IPS-15b (cell line): ENCODE data around the gene RPLP2.

Experiments used
- H3K27me3 ChIP-seq: one replicate; pipeline ENCODE4 v1.6.1; 2013; ENCODE audit warnings: low read length; ENCODE audit not compliant: control insufficient read depth, insufficient read depth
- H3K36me3 ChIP-seq: one replicate; pipeline ENCODE4 v1.6.1; 2013; ENCODE audit warnings: low read length; ENCODE audit not compliant: control insufficient read depth, insufficient read depth
- H3K4me1 ChIP-seq: one replicate; pipeline ENCODE4 v1.6.1; 2013; ENCODE audit warnings: mild to moderate bottlenecking, low read length; ENCODE audit not compliant: control insufficient read depth, insufficient read depth
- H3K4me3 ChIP-seq: one replicate; pipeline ENCODE4 v1.5.1; 2013; ENCODE audit warnings: low read depth, low read length
- H3K9ac ChIP-seq: one replicate; pipeline ENCODE4 v1.6.1; 2013; ENCODE audit warnings: low read depth, mild to moderate bottlenecking, low read length
- H3K9me3 ChIP-seq: one replicate; pipeline ENCODE4 v1.6.1; 2013; ENCODE audit warnings: mild to moderate bottlenecking, low read length; ENCODE audit not compliant: control insufficient read depth, insufficient read depth

The RPLP2 gene

DNA sequence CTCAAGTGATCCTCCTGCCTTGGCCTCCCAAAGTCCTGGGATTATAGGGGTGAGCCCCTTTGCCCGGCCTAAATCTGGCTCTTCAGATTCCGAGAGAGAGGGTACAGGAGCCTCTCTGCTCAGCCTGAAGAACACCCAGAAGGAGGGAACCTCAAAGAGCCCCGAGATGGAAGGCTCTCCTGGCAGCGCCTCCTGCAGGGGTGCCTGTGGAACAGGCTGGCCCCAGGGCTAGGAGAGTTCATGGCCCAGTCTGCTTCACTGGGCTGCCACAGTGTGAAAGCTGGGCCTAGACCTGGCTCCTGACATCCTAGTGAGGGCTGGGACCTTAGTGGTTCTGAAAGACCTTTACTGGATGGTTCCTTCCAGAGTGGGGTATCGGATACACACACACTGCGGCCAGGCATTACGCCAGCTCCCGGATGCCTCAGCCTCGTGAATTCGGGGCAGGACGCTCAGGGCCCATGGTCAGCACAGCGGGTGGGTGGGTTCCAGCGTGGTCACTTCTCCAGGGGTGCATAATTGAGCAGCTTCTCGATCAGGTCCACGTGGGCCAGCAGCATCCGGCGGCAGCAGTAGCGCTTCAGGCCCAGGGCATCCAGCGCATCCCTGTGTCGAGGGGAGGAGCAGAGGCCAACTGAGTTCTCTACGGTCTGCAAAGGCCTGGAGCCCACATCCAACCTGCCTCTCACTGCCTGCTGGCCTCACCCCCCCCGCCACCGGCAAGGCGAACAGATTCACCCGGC lies 30.3 kb downstream of the RPLP2 start:
- Histone ChIP-seq H3K4me1 (peaks cover 11% of the 10 kb centered on the region), H3K4me3 (no peak overlapping the region)

DNA sequence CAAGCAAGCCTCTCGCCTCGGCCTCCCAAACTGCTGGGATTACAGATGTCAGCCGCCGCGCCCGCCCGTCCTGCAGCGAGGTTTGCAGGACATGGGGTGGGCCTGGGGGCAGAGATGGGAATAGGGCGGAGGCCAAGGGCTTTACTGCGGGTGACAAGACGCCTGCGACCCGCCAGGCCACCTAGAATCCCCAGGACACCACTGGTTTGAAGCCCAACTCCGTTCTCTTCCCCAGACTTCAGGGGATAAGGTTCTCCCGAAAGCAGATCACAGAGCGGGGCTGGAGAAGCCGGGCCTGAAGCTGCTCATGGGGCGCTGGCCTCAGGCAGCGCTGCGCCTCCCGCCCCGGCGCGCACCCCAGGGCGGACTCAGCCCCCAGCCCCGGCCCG lies 32.2 kb downstream of the RPLP2 start:
- Histone ChIP-seq H3K27me3 (no peaks in the 10 kb centered on the region), H3K4me1 (peaks cover 18% of the 10 kb centered on the region), H3K4me3 (peak overlapping the region; percentile 78), H3K9ac (peak overlapping the region; percentile 89), H3K36me3 (peaks cover 31% of the 10 kb centered on the region), H3K9me3 (no peaks in the 10 kb centered on the region)

More for the DNA sequence above, 30.3 kb downstream of the RPLP2 start:
- peaks cover 35% of the 10 kb centered on the region for H3K36me3 ChIP-seq
- H3K9ac ChIP-seq, result no peak overlapping the region
- H3K9me3 ChIP-seq, result no peaks in the 10 kb centered on the region
- no peaks in the 10 kb centered on the region for H3K27me3 ChIP-seq

GRCh38 chr11:842370-843002 lies 32.7 kb downstream of the RPLP2 start, which contains the start of the genes POLR2L and TSPAN4:
POLR2L (minus strand) TSS chr11:842529; CDS start chr11:842508, 21 bp downstream.
TSPAN4 (plus strand) TSS chr11:842852; CDS start chr11:850305, 7,453 bp downstream.
- Histone ChIP-seq H3K9me3 (no peaks in the 10 kb centered on the region), H3K36me3 (peaks cover 27% of the 10 kb centered on the region), H3K27me3 (no peaks in the 10 kb centered on the region), H3K4me1 (peaks cover 18% of the 10 kb centered on the region), H3K9ac (peak within 1 kb of the TSS; percentile 89), H3K4me3 (peak within 1 kb of the TSS; percentile 78)

- H3K9ac ChIP-seq, result peak overlapping the region; percentile 70
- no peaks in the 10 kb centered on the region for H3K27me3 ChIP-seq
- peak overlapping the region; percentile 78 for H3K4me3 ChIP-seq
- H3K9me3 ChIP-seq, result no peaks in the 10 kb centered on the region
- peaks cover 18% of the 10 kb centered on the region for H3K4me1 ChIP-seq
- peaks cover 20% of the 10 kb centered on the region for H3K36me3 ChIP-seq
Observed at GRCh38 chr11:843086-843734, 33.4 kb downstream of the RPLP2 start.

GRCh38 chr11:843818-844692 lies 34.3 kb downstream of the RPLP2 start:
- Histone ChIP-seq H3K4me1 (peaks cover 17% of the 10 kb centered on the region), H3K9ac (peak overlapping the region; percentile 70), H3K36me3 (peaks cover 14% of the 10 kb centered on the region), H3K27me3 (no peaks in the 10 kb centered on the region), H3K4me3 (peak overlapping the region; percentile 78), H3K9me3 (no peaks in the 10 kb centered on the region)

- H3K36me3 ChIP-seq, result peaks cover 5% of the 10 kb centered on the region
- H3K4me3 ChIP-seq, result peak overlapping the region; percentile 70
- no peaks in the 10 kb centered on the region for H3K9me3 ChIP-seq
- no peaks in the 10 kb centered on the region for H3K27me3 ChIP-seq
- H3K4me1 ChIP-seq, result peaks cover 17% of the 10 kb centered on the region
- H3K9ac ChIP-seq, result peak overlapping the region; percentile 12
Observed at GRCh38 chr11:844693-845644, 35.2 kb downstream of the RPLP2 start.

DNA sequence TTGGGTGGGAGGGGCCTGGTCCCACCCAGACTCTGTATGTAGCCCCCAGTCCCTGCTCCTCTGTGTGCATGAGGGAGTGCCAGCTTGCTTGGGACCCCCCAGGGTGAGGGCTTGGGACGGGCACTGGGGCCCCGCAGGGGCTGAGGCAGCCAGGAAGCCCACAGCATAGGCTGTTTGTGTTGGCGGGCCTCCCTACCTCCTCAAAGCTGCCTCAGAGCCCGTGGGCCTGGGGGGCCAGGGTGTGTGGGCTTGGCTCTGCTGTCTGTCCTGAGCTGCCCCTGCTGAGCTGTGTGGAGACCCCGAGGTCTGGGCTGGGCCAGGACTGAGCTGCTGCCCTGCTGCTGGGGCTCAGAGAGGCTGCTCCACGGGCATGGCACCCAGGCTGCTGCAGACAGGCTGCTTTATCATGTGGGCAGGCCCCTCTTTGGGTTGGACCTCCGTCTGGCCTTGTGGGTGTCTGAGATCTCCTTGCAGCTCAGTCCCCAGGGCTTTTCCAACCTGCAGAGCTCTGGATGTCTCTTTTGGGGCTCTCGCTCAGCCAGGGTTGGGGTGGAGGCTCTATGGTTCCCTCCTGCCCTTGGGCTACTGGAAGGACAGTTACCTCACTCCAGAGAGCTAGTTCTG lies 36.2 kb downstream of the RPLP2 start:
- Histone ChIP-seq H3K36me3 (no peaks in the 10 kb centered on the region), H3K4me3 (peak overlapping the region; percentile 18), H3K9me3 (no peaks in the 10 kb centered on the region), H3K9ac (no peak overlapping the region), H3K27me3 (no peaks in the 10 kb centered on the region), H3K4me1 (peaks cover 17% of the 10 kb centered on the region)

GRCh38 chr11:846496-847098 lies 36.8 kb downstream of the RPLP2 start:
- no peaks in the 10 kb centered on the region for H3K9me3 ChIP-seq
- H3K36me3 ChIP-seq, result no peaks in the 10 kb centered on the region
- H3K27me3 ChIP-seq, result no peaks in the 10 kb centered on the region
- no peak overlapping the region for H3K4me3 ChIP-seq
- peaks cover 16% of the 10 kb centered on the region for H3K4me1 ChIP-seq
- no peak overlapping the region for H3K9ac ChIP-seq

- Histone ChIP-seq H3K27me3 (no peaks in the 10 kb centered on the region), H3K9me3 (no peaks in the 10 kb centered on the region), H3K9ac (no peak overlapping the region), H3K4me1 (peaks cover 16% of the 10 kb centered on the region), H3K36me3 (no peaks in the 10 kb centered on the region), H3K4me3 (no peak overlapping the region)
Observed at GRCh38 chr11:847876-848275, 38.1 kb downstream of the RPLP2 start.

GRCh38 chr11:848380-848931 lies 38.7 kb downstream of the RPLP2 start:
- Histone ChIP-seq H3K27me3 (no peaks in the 10 kb centered on the region), H3K36me3 (no peaks in the 10 kb centered on the region), H3K4me3 (peak overlapping the region; percentile 55), H3K4me1 (peaks cover 16% of the 10 kb centered on the region), H3K9me3 (no peaks in the 10 kb centered on the region), H3K9ac (no peak overlapping the region)
